Gastrocnemius medialis (tissue), 4 donors: ENCODE measurements around the gene LRRC28.

Source experiments
- POLR2A ChIP-seq, 2 donors: fragments of 450-650 bp; IDR thresholded peaks; one replicate each; pipeline ENCODE4 v1.6.1; 2017; ENCODE audit warnings: antibody characterized with exemption in 2 of 2, mild to moderate bottlenecking in 2 of 2, moderate library complexity in 2 of 2
- TF ChIP-seq, protein P1 (sequence below), 5 experiments: fragments of 450-650 bp in 3 of 5; fragments of 200-600 bp in 2 of 5; sonication (generic) in 2 of 5; IDR thresholded peaks in 4 of 5; conservative IDR thresholded peaks in 1 of 5; 1 replicate in 4 of 5; 2 replicates in 1 of 5; pipeline ENCODE4 v1.5.1; 2016 to 2019; ENCODE audit warnings: antibody characterized with exemption in 5 of 5, mild to moderate bottlenecking in 3 of 5, moderate library complexity in 3 of 5

GRCh38 chr15:99385865-99386264 is 134.6 kb downstream of the LRRC28 start:
- TF ChIP-seq POLR2A (IDR thresholded peaks at IDR 0.05), result no peak
- TF ChIP-seq, protein P1, sequence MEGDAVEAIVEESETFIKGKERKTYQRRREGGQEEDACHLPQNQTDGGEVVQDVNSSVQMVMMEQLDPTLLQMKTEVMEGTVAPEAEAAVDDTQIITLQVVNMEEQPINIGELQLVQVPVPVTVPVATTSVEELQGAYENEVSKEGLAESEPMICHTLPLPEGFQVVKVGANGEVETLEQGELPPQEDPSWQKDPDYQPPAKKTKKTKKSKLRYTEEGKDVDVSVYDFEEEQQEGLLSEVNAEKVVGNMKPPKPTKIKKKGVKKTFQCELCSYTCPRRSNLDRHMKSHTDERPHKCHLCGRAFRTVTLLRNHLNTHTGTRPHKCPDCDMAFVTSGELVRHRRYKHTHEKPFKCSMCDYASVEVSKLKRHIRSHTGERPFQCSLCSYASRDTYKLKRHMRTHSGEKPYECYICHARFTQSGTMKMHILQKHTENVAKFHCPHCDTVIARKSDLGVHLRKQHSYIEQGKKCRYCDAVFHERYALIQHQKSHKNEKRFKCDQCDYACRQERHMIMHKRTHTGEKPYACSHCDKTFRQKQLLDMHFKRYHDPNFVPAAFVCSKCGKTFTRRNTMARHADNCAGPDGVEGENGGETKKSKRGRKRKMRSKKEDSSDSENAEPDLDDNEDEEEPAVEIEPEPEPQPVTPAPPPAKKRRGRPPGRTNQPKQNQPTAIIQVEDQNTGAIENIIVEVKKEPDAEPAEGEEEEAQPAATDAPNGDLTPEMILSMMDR (IDR thresholded peaks at IDR 0.05 in 4 of 5, conservative IDR thresholded peaks at IDR 0.05 in 1 of 5), result no peak
